Esophagus muscularis mucosa (tissue), 4 donors: Measurements from ENCODE around the gene FSHB. TPM values are rescaled to one million over a fixed set of nuclear protein-coding genes. Genes with fewer than 3 reads are reported as not detected.

Experiments
- total RNA-seq, 4 donors: library from RNA; depleted of rRNA; stranded (reverse); fragments of >200 nt; gene quantifications; one replicate each; pipeline versions ENCODE4 v1.1.0 to v1.2.1, GENCODE V29; 2016

The FSHB gene
- total RNA-seq, 4 donors from 2014 or later: not detected

Other genes with a start within 250 kb of the FSHB start
- gene KCNA4, start 214.0 kb upstream of the FSHB start, total RNA-seq: under 1 TPM in 2 of 4 donors, not detected in 2; 0.13 to 0.17 TPM
- gene ARL14EP, start 92.1 kb downstream of the FSHB start, total RNA-seq: 10 to 100 TPM; 17.5 to 29.1 (median 21.1) TPM